Transverse colon (tissue), 4 donors: Measurements from ENCODE around the gene CADPS2. TPM values are rescaled to one million over a fixed set of nuclear protein-coding genes. Genes with fewer than 3 reads are reported as not detected.

Source experiments
- DNase-seq: peaks from one replicate; pipeline ENCODE4 v3.0.0-alpha.2; 2019
- H3K27ac ChIP-seq, 4 donors: fragments of 200-600 bp; sonication (generic); 2 replicates each; pipeline ENCODE4 v1.5.1; 2016 to 2018; ENCODE audit warnings: inconsistent platforms in 4 of 4
- H3K27me3 ChIP-seq: fragments of 200-600 bp; sonication (generic); 2 replicates; pipeline ENCODE4 v1.5.1; 2017; ENCODE audit warnings: inconsistent platforms
- H3K36me3 ChIP-seq, 4 donors: fragments of 200-600 bp; sonication (generic); 2 replicates each; pipeline ENCODE4 v1.5.1; 2017 to 2019; ENCODE audit warnings: inconsistent platforms in 4 of 4
- H3K4me1 ChIP-seq, 4 donors: fragments of 200-600 bp; sonication (generic); 2 replicates each; pipeline ENCODE4 v1.5.1; 2017 to 2020; ENCODE audit warnings: inconsistent platforms in 4 of 4
- H3K4me3 ChIP-seq, 4 donors: fragments of 200-600 bp; sonication (generic); 1 replicate in 1 of 4; 2 replicates in 3 of 4; pipeline versions ENCODE4 v1.5.1 to v1.6.1; 2017 to 2019; ENCODE audit warnings: inconsistent platforms in 4 of 4
- H3K9me3 ChIP-seq, 2 donors: fragments of 200-600 bp; sonication (generic); 2 replicates each; pipeline ENCODE4 v1.5.1; 2017 to 2019; ENCODE audit warnings: inconsistent platforms in 2 of 2
- EP300 ChIP-seq: sonication (generic); formaldehyde crosslinking; IDR thresholded peaks from one replicate; pipeline ENCODE4 v1.6.1; 2017; ENCODE audit warnings: antibody characterized with exemption, low read depth
- POLR2A ChIP-seq: fragments of 450-650 bp; IDR thresholded peaks from one replicate; pipeline ENCODE4 v1.6.1; 2016; ENCODE audit warnings: antibody characterized with exemption, mild to moderate bottlenecking, moderate library complexity
- POLR2AphosphoS5 ChIP-seq, 3 donors: sonication (generic); formaldehyde crosslinking; IDR thresholded peaks; one replicate each; pipeline ENCODE4 v1.6.1; 2016; ENCODE audit warnings: antibody characterized with exemption in 3 of 3
- WGBS, 2 donors: methylation state at CpG; one replicate each; pipeline ENCODE4 v1.1.5; 2018; ENCODE audit warnings: low coverage in 1 of 2; 5-methylcytosine and 5-hydroxymethylcytosine counted together
- in situ Hi-C, 4 donors: fragments of 200-750 bp; cut with MboI; loops; one replicate each; pipeline versions ENCODE4 v1.15.0 to v1.15.1; 2017; ENCODE audit warnings: low sequenced_read_pairs in 3 of 4, low pct_ligation_motif_present in 1 of 4, low pct_unique_long_range_greater_than_20kb in 1 of 4
- intact Hi-C: fragments of 100-400 bp; cut with DNase I; formaldehyde crosslinking; loops from one replicate; pipeline ENCODE4 v1.15.1; 2023; ENCODE audit warnings: low total_unique reads
- total RNA-seq, 4 donors: library from RNA; depleted of rRNA; stranded (reverse); fragments of >200 nt; gene quantifications; one replicate each; pipeline ENCODE4 v1.1.0, GENCODE V29; 2016
- TF ChIP-seq, protein P1 (sequence below), 5 experiments: fragments of 200-600 bp in 3 of 5; fragments of 450-650 bp in 2 of 5; sonication (generic) in 3 of 5; IDR thresholded peaks; 1 replicate in 2 of 5; 2 replicates in 3 of 5; pipeline ENCODE4 v1.5.1; 2016 to 2017; ENCODE audit warnings: antibody characterized with exemption in 5 of 5, inconsistent platforms in 3 of 5, mild to moderate bottlenecking in 2 of 5, moderate library complexity in 1 of 5

Gene CADPS2
- total RNA-seq, 4 donors from 2014 or later = 9.0 to 15.2 (median 12.6) TPM

DNA sequence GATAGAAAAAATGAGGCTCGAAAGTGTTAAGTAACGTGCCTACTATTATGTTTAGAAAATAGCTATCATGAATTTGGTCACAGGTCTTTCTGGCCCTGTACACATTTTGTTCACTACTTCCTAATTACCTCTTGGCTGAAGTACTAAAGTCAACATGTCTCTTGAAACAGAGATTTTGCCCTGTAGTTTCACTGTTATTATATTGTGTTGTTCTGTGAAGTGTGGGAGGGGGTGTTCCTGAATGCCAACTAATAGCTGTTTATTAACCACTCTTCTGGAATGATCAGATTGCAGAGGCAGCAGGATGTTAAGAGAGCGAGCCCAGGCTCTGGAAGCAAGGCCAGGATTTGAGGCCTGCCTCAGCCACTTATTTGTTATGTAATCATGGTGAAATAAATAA is 259.5 kb downstream of the CADPS2 start:
- H3K4me3 ChIP-seq = no peak overlapping the region
- 62 to 78% methylated on average over 3 of the region's 3 CpGs for WGBS, 2 donors
- in situ Hi-C loops = no loop called here
- intact Hi-C loops = no loop called here
- no peak for DNase-seq
- H3K4me1 ChIP-seq = no peaks in the 10 kb centered on the region
- H3K27ac ChIP-seq = no peak overlapping the region
- H3K36me3 ChIP-seq = no peaks in the 10 kb centered on the region
- no peaks in the 10 kb centered on the region for H3K9me3 ChIP-seq
- TF ChIP-seq POLR2AphosphoS5 (IDR thresholded peaks at IDR 0.05) (no peak), EP300 (no peak), POLR2A (no peak)
- TF ChIP-seq, protein P1, sequence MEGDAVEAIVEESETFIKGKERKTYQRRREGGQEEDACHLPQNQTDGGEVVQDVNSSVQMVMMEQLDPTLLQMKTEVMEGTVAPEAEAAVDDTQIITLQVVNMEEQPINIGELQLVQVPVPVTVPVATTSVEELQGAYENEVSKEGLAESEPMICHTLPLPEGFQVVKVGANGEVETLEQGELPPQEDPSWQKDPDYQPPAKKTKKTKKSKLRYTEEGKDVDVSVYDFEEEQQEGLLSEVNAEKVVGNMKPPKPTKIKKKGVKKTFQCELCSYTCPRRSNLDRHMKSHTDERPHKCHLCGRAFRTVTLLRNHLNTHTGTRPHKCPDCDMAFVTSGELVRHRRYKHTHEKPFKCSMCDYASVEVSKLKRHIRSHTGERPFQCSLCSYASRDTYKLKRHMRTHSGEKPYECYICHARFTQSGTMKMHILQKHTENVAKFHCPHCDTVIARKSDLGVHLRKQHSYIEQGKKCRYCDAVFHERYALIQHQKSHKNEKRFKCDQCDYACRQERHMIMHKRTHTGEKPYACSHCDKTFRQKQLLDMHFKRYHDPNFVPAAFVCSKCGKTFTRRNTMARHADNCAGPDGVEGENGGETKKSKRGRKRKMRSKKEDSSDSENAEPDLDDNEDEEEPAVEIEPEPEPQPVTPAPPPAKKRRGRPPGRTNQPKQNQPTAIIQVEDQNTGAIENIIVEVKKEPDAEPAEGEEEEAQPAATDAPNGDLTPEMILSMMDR (IDR thresholded peaks at IDR 0.05) = no peak
- H3K27me3 ChIP-seq = no peaks in the 10 kb centered on the region

DNA sequence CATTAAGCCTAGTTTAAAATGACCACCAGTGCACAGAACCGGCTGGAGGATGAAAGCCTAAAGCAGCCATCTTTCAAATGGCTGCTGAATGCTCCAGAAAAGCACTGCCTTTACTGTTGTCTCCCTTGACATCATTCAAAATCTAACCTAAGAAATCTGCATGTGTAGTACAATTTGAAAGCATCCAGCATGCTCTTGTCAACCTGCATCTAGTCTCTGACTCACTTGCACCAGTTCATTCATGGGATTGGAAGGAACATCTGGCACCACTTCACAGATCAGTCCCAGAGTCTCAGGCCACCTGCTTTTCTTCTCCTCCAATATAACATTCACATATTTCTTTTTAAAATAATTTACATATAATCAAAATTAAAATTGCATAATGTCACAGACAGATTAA is 263.6 kb downstream of the CADPS2 start:
- Histone ChIP-seq H3K4me3 (no peak overlapping the region), H3K4me1 (no peaks in the 10 kb centered on the region), H3K27me3 (no peaks in the 10 kb centered on the region), H3K9me3 (no peaks in the 10 kb centered on the region), H3K36me3 (no peaks in the 10 kb centered on the region), H3K27ac (no peak overlapping the region)
- no peak for TF ChIP-seq EP300
- TF ChIP-seq POLR2A = no peak
- no peak for TF ChIP-seq POLR2AphosphoS5 (IDR thresholded peaks at IDR 0.05)
- TF ChIP-seq, protein P1 (IDR thresholded peaks at IDR 0.05) = no peak
- intact Hi-C loops = no loop called here
- no peak for DNase-seq
- WGBS, 2 donors = 67% methylated on average over 1 of the region's 1 CpG; no CpG with 5 or more reads in 1 of the 2 donors
- in situ Hi-C loops = no loop called here

DNA sequence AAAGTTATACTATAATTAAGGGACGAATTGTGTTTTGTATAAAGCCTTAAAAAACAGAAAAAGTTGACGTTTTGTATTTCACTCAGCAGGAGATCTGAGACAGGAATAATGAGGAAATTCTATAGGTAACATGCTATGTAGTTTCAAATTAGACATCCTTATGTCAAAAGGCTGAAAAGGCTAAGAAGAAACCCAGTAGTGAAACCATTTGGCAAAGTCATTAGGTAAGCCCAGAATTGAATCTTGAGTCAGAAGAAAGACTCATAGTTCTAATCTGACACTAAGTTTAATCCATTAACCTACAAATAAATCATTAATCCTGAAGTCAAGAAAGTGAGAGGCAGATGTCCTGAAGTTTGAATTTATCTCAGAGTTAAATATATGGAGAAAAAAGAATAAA is 266.6 kb downstream of the CADPS2 start:
- 68 to 82% methylated on average over 2 of the region's 2 CpGs for WGBS, 2 donors
- in situ Hi-C loops (no loop called here), intact Hi-C loops (no loop called here)
- no peaks in the 10 kb centered on the region for H3K4me1 ChIP-seq
- H3K27me3 ChIP-seq = no peaks in the 10 kb centered on the region
- no peaks in the 10 kb centered on the region for H3K9me3 ChIP-seq
- no peak for DNase-seq
- TF ChIP-seq POLR2AphosphoS5 (IDR thresholded peaks at IDR 0.05) = no peak
- TF ChIP-seq, protein P1 (IDR thresholded peaks at IDR 0.05) = no peak
- TF ChIP-seq EP300 = no peak
- no peak for TF ChIP-seq POLR2A
- no peak overlapping the region for H3K27ac ChIP-seq
- no peaks in the 10 kb centered on the region for H3K36me3 ChIP-seq
- no peak overlapping the region for H3K4me3 ChIP-seq

DNA sequence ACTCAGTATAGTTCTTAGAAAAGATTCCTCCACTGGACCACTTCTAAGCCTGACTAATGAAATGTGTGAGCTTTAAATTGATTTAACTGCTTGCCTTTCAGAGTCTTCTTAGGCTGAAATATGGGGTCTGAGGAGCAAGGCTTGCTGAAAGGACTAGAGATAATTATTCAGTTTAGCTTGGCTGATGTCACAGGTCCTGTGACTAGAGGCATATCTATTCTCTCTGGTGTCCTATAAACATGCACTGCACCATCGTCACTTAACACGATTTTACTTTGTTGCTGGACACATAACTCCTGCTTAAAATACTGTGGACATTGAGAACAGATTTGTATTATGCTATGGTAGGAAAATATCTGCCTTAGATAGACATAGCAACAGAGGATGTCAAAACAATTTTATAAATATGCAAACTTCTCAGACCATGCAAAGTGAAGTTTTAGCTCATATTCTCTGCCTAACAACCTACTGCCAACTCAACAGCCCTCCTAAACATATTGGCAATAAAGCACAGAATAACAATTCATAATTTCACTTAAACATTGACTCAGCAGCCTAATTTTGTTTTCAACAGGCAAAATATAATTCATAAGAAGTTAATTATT is 267.6 kb downstream of the CADPS2 start:
- intact Hi-C loops = no loop called here
- H3K4me3 ChIP-seq = no peak overlapping the region
- H3K9me3 ChIP-seq = no peaks in the 10 kb centered on the region
- no peaks in the 10 kb centered on the region for H3K4me1 ChIP-seq
- TF ChIP-seq POLR2AphosphoS5 (IDR thresholded peaks at IDR 0.05) (no peak), EP300 (no peak), POLR2A (no peak)
- TF ChIP-seq, protein P1 (IDR thresholded peaks at IDR 0.05) = no peak
- DNase-seq = no peak
- in situ Hi-C loops = no loop called here
- WGBS, 2 donors = 83 to 100% methylated on average over 2 of the region's 2 CpGs
- no peaks in the 10 kb centered on the region for H3K36me3 ChIP-seq
- H3K27ac ChIP-seq = no peak overlapping the region
- no peaks in the 10 kb centered on the region for H3K27me3 ChIP-seq
